H1 (cell line): ENCODE results near the gene TSSK6. TPM values are rescaled to one million over a fixed set of nuclear protein-coding genes. Genes with fewer than 3 reads are reported as not detected.

Source experiments
- POLR2AphosphoS5 ChIP-seq: IDR thresholded peaks from 2 replicates; pipeline ENCODE4 v1.6.1; 2011; ENCODE audit warnings: low read depth, low read length
- TAF1 ChIP-seq: IDR thresholded peaks from 2 replicates; pipeline ENCODE4 v1.6.1; 2011; ENCODE audit warnings: mild to moderate bottlenecking, low read depth, low read length
- polyA plus RNA-seq, 7 experiments: library from polyadenylated mRNA; depleted of rRNA in 3 of 7; stranded (reverse) in 5 of 7; unstranded in 2 of 7; fragments of >200 nt in 5 of 7; fragments of 200-250 nt in 2 of 7; gene quantifications; 1 replicate in 5 of 7; 2 replicates in 1 of 7; 4 replicates in 1 of 7; pipeline versions ENCODE4 v1.2.1 to v1.2.3, GENCODE V29; 2011 to 2013; ENCODE audit warnings: missing spikeins in 2 of 7, mixed read lengths in 2 of 7
- total RNA-seq: library from RNA; stranded (reverse); fragmentation: NEBNext Ultra II Directional; extraction: Animal tissue kit (Norgen Biotek cat#: 25700); gene quantifications from 2 replicates; pipeline ENCODE4 v1.2.1, GENCODE V29; 2021
- TF ChIP-seq, protein P1 (sequence below): fragments of 300-600 bp; sonication (generic); IDR thresholded peaks from 2 replicates; pipeline ENCODE4 v1.7.1; 2012; ENCODE audit warnings: low read length, moderate library complexity, mild to moderate bottlenecking, inconsistent platforms; ENCODE audit not compliant: insufficient replicate concordance
- TF ChIP-seq, protein P2 (sequence below): IDR thresholded peaks from 2 replicates; pipeline ENCODE4 v1.6.1; 2012; ENCODE audit warnings: low read length, inconsistent platforms

TSSK6 gene
- total and polyA plus RNA-seq, 2 of the 8 experiments (the other 6 are each of a cell fraction or from before 2014, with no cell fraction given), result 3.6 to 7.8 TPM

DNA sequence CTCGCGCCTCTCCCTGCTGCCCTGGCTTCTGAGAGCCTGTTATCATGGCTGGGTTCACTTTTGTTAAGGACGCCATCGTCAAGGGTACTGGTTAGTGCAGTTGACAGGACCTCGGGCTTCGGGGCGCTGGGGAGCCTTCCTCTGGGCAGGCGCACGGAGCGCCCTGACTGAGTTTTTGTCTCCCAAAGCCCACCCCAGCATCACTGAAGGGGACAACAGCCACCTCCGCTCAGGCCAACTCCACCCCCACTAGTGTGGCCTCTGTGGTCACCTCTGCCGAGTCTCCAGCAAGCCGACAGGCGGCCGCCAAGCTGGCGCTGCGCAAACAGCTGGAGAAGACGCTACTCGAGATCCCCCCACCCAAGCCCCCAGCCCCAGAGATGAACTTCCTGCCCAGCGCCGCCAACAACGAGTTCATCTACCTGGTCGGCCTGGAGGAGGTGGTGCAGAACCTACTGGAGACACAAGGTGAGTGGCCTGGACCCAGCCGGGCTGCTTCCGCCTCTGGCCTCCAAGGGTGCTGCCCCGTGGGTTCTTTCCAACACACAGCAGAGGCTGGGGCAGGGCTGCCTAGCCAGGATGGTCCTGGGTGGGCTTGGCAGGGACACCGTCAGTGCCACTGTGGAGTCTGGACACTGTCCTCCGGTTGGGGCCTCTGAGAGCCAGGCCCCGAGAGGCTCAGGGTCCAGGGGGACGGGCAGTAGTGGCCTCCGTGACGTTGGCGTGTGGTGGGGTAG, 16.9 kb downstream of the TSSK6 start (continued):
- TF ChIP-seq, protein P1, sequence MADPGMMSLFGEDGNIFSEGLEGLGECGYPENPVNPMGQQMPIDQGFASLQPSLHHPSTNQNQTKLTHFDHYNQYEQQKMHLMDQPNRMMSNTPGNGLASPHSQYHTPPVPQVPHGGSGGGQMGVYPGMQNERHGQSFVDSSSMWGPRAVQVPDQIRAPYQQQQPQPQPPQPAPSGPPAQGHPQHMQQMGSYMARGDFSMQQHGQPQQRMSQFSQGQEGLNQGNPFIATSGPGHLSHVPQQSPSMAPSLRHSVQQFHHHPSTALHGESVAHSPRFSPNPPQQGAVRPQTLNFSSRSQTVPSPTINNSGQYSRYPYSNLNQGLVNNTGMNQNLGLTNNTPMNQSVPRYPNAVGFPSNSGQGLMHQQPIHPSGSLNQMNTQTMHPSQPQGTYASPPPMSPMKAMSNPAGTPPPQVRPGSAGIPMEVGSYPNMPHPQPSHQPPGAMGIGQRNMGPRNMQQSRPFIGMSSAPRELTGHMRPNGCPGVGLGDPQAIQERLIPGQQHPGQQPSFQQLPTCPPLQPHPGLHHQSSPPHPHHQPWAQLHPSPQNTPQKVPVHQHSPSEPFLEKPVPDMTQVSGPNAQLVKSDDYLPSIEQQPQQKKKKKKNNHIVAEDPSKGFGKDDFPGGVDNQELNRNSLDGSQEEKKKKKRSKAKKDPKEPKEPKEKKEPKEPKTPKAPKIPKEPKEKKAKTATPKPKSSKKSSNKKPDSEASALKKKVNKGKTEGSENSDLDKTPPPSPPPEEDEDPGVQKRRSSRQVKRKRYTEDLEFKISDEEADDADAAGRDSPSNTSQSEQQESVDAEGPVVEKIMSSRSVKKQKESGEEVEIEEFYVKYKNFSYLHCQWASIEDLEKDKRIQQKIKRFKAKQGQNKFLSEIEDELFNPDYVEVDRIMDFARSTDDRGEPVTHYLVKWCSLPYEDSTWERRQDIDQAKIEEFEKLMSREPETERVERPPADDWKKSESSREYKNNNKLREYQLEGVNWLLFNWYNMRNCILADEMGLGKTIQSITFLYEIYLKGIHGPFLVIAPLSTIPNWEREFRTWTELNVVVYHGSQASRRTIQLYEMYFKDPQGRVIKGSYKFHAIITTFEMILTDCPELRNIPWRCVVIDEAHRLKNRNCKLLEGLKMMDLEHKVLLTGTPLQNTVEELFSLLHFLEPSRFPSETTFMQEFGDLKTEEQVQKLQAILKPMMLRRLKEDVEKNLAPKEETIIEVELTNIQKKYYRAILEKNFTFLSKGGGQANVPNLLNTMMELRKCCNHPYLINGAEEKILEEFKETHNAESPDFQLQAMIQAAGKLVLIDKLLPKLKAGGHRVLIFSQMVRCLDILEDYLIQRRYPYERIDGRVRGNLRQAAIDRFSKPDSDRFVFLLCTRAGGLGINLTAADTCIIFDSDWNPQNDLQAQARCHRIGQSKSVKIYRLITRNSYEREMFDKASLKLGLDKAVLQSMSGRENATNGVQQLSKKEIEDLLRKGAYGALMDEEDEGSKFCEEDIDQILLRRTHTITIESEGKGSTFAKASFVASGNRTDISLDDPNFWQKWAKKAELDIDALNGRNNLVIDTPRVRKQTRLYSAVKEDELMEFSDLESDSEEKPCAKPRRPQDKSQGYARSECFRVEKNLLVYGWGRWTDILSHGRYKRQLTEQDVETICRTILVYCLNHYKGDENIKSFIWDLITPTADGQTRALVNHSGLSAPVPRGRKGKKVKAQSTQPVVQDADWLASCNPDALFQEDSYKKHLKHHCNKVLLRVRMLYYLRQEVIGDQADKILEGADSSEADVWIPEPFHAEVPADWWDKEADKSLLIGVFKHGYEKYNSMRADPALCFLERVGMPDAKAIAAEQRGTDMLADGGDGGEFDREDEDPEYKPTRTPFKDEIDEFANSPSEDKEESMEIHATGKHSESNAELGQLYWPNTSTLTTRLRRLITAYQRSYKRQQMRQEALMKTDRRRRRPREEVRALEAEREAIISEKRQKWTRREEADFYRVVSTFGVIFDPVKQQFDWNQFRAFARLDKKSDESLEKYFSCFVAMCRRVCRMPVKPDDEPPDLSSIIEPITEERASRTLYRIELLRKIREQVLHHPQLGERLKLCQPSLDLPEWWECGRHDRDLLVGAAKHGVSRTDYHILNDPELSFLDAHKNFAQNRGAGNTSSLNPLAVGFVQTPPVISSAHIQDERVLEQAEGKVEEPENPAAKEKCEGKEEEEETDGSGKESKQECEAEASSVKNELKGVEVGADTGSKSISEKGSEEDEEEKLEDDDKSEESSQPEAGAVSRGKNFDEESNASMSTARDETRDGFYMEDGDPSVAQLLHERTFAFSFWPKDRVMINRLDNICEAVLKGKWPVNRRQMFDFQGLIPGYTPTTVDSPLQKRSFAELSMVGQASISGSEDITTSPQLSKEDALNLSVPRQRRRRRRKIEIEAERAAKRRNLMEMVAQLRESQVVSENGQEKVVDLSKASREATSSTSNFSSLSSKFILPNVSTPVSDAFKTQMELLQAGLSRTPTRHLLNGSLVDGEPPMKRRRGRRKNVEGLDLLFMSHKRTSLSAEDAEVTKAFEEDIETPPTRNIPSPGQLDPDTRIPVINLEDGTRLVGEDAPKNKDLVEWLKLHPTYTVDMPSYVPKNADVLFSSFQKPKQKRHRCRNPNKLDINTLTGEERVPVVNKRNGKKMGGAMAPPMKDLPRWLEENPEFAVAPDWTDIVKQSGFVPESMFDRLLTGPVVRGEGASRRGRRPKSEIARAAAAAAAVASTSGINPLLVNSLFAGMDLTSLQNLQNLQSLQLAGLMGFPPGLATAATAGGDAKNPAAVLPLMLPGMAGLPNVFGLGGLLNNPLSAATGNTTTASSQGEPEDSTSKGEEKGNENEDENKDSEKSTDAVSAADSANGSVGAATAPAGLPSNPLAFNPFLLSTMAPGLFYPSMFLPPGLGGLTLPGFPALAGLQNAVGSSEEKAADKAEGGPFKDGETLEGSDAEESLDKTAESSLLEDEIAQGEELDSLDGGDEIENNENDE, result no peak
- TF ChIP-seq, protein P2, sequence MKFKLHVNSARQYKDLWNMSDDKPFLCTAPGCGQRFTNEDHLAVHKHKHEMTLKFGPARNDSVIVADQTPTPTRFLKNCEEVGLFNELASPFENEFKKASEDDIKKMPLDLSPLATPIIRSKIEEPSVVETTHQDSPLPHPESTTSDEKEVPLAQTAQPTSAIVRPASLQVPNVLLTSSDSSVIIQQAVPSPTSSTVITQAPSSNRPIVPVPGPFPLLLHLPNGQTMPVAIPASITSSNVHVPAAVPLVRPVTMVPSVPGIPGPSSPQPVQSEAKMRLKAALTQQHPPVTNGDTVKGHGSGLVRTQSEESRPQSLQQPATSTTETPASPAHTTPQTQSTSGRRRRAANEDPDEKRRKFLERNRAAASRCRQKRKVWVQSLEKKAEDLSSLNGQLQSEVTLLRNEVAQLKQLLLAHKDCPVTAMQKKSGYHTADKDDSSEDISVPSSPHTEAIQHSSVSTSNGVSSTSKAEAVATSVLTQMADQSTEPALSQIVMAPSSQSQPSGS, result no peak
- no peak for TF ChIP-seq TAF1
- no peak for TF ChIP-seq POLR2AphosphoS5
